CD4-positive, alpha-beta T cell treated with Interleukin-1 beta for 1 hour (primary cell): ENCODE measurements around the gene POLR3GL.

Source experiments
- DNase-seq, 2 donors: peaks; one replicate each; pipeline ENCODE4 v3.0.0-alpha.2; 2020 to 2022

The POLR3GL gene

DNA sequence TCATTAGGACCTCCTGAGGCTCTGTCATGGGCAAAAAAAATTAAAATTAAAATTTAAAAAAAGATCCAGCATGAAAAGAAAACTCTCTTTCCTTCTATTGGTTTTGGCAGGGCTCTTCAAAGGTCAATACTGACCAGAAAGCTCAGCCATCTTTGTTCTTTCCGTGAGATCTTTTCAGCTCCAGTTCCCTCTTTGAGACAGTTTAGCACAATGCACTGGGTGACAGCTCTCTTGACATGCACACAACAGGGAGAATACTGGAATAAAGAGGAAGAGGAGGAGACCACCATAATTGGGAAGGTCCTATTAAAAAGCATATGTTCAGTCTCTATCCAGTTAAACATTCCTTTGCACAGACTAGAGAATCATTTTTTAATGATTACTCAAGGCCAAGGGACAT, 13.0 kb upstream of the POLR3GL start:
- no peak for DNase-seq

DNA sequence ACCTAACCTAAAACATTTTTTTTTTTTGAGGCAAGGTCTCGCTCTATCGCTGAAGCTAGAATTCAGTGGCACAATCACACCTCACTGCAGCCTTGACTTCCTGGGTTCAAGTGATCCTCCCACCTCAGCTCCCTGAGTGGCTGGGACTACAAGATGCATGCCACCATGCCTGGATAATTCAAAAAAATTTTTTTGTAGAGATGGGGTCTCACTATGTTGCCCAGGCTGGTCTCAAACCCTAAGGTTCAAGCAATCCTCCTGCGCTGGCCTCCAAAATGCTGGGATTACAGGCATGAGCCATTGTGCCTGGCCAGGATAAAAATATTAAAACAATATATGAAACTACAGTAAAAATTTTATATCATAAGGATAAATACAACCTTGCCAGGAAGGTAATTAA, 11.6 kb upstream of the POLR3GL start:
- no peak for DNase-seq

DNA sequence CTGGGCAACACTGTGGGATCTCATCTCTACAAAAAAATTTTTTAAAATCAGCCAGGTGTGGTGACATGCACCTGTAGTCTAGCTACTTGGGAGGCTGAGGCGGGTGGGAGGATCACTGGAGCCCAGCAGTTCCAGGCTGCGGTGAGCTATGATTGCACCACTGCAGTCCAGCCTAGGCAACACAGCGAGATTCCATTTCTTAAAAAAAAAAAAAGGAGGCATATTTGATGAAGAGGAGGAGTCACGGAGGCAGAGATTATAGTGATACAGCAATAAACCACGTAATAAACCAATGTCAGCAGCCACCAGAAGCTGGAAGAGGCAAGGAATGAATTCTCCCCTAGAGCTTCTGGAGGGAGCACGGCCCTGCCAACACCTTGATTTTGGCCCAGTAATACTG, 10.6 kb upstream of the POLR3GL start:
- no peak for DNase-seq

DNA sequence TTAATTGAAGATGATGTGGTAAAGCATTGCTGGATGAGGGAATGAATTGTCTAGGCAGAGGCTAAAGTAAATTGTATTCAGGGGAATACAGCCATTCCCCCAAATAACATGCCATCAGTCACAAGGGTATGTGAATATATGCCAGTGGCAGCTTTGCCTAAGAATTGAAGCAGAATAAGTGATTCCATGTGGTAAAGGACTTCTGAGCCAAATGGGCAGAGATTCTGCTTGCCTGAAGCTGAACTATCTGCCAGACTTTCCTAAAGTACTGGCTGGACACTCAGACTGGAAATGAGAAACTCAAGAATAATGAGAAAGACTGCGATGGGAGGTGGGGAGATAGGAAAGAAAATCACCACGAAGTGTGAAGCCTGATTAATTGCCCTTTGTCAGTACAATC, 9.1 kb upstream of the POLR3GL start:
- DNase-seq: no peak

DNA sequence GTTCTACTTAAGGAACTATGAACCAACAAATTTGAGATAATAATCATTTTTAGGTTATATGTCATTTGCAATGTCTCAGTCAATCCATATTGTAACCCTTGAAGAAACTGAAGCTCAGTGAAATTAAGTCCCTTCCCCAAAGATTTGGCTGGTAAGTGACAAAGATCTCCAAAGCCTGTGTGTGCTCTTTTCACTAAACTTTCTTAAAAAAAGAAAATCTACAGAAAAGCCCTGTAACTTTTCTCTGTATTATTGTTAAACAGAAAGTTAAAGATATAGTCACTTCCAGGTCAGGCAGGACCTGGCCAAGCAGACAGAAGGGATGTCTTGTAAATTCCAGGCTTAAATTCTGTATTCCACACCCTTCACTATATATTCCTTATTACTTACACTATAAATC, 8.1 kb upstream of the POLR3GL start:
- no peak for DNase-seq

DNA sequence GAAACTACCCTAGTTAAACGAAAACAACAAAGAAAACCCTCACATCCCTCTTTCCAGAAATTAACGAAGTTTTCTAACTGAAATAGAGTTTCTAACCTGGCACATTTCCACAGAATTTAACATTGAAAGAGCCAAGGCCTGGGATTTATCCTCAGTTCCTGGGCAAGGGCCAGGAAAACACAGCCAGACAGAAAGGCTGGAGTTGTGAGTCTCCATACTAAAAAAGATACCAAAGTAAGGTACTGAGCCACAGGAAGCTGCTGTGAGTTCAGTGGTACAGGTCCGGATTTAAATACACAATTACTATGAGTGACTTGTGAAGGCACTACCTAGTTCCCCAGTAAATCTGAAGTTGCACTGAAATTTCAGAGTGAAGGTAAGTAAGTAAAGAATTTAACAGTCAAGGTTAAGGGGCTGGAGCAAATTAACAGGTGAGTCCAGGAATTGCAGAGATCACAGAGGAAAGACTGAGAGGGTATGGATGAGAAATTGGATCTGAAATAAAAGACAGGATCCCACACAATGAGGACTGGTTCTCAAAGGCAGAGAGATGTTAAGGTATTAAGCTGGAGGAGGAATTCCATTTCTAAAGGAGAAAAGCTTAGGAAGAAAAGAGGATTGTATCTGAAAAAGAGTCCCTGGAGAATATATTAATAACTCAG, 7.6 kb upstream of the POLR3GL start:
- peak in 1 of 2 donors; percentile 33 for DNase-seq

DNA sequence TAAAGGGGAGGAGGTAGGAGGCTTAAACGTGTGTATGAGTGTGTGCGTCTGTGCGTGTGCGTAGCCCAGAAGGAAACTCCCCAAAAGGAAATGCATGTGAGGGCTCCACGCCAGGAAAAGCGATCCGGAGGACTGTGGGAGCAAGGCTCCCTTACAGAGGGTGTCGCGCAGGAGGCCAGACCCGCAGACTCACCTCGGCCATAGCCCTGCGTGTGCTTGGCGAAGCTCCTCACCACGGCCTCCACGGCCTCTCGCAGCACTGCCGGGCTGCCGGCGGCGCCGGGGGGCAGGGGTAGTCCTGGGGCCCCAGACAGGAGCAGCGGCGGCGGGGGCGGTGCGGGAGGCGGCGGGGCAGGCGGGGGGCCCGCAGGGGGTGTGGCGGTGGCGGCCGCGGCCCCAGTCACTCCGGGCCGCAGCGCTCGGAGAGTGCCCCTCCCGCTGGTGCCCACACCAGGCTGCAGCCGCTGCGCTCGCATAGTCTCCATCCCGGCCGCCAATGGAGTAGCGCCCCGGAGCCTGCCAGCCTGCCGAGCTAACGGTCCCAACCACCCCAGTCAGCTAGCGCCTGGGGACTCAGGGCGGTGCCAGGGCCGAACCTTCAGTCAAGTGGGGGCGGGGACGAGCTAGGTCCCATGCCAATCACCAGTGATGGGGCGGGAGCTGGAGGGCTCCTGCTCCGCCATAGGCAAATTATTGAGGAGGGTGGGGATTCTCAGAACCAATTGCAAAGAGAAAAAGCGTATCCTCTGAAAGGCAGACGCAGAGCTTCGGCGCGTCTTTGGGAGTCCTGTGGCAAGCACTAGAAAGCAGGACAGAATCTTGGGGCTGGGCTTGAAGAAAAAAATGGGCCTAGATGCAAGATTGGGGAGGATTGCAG, 6.8 kb upstream of the POLR3GL start, which contains the start of gene LIX1L:
Gene LIX1L (minus strand): TSS at position 575 of the 877 bp plus-strand sequence. CDS start 90 bp downstream, at position 485.
- peak; percentile 94 for DNase-seq

DNA sequence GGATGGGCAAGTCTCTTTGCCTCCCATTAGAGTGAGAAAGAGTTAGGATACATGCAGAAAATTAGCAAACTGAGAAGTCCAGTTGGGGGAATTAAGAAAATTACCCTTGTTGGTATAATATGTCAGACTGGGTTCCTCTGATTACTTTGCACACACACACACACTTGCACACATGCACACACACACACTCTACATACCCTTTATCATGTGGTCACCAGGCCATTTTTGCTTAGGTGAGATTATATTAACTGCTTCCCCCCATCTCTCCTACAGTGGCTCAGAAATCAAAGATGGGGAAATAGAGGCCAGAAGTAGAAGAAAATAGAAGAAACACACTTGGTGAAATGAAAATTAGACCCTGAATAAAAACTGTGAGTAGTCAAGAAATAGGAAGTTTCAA, 5.8 kb upstream of the POLR3GL start:
- no peak for DNase-seq

DNA sequence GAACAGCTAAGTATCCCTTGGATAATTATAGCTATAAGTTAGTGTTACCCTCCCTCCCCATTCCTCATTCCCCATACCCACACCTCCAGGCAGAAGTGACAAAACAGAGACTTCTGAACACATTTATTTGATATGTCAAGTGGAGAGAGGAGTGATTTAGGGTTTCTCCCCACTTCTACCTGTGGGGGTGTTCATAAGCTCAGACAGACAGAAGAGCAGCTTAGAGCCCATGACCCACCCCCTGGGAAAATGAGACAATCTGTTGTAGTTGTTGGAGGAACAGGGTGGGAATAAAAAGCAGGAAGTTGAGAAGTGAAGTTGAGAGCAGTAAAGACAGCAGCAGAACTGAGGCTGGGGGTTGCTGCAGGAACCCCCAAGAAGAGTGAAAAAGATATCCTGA, 5.2 kb upstream of the POLR3GL start:
- DNase-seq: no peak

DNA sequence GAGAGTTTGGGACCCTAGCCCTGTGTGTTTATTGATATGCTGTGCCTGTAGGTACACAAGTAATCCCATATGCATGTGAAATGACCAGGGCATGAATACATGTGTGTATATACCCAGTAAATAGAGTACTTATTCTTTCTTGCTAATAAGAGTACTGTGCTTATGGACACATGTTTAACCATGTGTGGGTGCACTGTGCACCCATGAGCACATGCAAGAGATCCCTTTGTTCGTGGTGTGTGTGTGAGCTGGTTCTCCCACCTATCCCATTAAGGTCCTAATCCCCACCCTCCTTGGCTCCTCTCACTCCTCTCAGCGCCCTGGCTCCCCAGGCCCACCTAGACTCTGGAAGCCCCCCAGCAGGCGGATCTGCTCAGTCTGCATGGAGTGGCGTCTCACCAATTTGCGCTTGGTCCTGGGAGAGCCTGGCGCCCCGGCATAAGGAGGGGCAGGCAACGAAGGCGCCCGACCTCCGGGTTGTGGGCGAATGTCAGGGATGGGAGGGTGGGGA, 4.5 kb upstream of the POLR3GL start:
- DNase-seq: no peak

DNA sequence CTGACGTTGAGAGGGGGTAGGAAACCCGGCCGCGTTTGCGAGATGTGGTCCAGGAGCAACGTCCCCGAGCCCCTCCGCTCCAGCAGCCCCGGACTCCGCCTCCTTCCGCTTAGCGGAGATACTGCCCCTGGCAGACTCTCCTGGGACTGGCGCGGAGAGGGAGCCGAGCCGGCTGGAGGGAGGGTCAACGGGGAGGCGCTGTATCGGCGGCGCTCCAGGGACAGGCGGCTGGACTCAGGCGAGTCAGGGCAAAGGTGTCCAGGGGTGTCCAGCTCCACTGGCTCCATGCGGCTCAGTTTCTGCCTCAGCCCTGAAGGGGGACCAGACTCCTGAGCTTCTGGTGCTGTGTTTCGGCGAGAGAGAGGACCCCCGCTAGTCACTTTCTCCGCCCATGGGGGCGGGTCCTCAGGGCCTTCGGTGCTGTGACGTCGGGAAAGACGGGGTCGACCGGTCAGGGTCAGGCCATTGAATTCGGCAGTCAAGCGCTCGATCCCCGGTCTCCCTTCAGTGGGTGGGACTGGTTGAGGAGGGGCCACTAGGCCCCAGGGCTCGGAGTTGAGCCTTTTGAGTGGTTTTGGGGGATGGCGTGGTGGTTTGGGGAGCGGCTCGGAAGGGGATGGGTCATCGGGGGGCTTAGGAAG, 3.9 kb upstream of the POLR3GL start:
- DNase-seq: peak; percentile 51 to 58

DNA sequence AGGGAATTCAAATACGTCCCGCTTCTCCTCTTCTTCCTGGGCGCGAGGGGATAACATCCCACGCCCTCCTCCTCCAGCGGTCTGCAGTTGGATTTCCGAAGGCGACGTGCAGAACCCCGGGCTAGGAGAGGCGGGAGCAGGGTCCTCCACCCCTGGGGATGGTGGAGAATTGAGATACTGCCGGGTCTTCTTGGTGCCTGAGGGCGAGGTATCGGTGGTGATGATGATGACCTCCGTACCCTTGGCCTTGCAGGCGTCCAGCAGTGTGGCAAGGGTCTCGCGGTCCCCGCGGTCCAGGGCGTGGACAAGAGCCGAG, 3.4 kb upstream of the POLR3GL start:
- no peak for DNase-seq

DNA sequence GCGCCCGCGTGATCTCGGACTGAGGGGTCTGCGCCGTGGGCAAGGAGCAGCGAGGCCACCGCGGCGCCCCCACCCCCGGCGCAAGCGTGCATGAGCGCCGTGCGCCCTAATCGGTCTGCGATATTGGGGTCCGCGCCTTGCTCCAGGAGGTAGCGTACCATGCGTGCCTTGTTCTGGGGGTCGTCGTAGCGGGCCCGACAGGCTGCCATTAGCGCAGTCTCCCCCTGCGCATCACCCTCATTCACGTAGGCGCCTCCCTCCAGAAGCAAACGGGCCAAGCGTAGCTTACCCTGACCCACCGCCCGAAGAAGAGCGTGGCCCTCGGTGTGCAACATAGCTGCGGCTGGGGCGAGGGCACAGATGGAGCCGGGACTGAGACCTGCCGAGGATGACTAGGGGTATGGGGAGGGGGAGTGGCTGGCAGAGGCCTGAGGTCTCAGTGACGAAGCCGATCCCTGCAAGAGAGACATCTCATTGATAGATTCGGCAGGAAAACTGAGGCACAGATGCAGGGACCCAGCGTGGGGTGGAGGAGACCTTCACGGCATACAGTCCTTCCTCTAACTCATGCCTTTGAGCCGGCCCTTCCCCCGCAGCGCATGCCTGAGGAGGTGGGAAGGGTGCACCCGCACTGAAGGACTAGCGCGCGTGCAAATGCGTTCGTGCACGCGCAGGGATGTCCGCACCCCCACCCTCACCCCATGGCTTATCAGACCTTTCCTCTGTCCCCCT, 2.9 kb upstream of the POLR3GL start:
- DNase-seq: peak; percentile 31 to 44

DNA sequence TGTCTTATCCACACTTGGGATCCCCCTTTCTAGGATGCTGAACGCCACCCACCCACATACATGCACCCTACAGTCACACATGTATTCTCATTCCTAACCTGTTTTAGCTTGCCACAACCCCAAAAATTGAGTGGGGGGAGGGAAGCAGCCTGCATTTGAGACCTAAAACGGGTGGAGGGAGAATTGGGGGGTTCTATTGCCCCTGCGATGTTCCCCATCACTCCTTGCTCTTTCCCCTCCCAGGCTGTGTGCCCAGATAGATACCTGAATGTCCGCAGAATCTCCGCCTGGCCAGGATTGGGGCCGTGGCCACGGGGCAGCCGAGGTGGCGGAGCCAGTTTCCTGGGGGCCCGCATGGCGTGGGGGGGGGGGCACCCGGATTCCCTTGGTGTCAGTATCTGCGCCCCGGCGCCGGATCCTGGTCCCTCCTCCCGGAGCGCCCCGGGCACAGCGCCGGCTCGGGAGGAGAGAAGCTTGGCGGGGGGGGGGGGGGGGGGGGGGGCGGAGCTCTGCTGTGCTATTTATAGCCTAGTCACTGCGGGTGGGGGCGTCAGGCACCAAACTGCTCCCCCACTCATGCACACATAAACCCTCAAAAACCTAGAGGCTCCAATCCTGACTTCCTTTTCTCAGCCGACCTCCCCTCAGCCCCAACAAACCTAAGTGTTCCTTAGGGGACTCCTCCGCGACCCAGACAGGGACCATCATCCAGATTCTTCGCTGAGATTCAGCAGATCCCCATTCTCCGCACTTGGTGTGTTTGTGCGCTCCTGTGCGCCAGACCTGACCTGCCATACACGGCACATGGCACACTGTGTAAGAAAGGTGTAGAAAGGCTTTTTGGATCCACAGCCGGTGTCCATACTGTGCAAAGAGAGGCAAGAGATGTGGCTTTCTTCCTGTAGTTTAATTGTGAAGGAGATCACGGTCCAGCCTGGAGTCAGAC, 2.1 kb upstream of the POLR3GL start:
- DNase-seq: peak in 1 of 2 donors; percentile 51

DNA sequence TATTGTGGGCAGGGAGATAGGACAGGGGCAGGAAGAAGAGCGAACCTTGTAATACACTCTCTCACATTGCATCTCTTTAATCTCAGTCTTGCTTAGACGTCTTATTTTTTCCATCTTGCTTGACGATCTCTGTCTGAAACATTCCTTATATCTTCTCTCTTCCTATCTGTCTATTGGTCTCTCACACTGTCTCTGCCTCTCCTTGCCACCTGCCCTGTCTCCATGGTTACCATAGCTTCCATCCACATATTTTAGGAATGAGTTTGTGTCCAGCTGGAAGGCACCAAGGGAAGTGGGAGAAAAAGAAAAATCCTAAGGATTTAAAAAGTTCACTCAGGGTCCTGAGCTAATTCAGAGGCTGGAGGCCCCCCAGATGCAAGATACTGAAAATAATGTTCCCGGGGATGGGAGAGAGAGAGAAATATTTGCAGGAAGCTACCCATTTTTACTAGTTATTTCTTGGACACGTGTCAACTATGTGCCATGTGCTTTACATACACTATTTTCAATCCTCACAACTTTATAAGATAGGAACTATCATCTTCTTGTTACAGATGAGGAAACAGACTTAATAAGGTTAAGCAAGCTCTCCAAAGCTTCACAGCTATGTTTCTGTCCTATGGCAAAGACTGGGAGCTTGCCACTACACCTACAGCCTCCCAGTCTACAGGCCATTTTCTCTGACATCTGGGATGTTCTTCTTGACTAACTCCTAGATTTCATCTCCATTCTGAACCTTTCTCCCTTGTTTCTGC, 1.0 kb upstream of the POLR3GL start:
- DNase-seq: no peak

DNA sequence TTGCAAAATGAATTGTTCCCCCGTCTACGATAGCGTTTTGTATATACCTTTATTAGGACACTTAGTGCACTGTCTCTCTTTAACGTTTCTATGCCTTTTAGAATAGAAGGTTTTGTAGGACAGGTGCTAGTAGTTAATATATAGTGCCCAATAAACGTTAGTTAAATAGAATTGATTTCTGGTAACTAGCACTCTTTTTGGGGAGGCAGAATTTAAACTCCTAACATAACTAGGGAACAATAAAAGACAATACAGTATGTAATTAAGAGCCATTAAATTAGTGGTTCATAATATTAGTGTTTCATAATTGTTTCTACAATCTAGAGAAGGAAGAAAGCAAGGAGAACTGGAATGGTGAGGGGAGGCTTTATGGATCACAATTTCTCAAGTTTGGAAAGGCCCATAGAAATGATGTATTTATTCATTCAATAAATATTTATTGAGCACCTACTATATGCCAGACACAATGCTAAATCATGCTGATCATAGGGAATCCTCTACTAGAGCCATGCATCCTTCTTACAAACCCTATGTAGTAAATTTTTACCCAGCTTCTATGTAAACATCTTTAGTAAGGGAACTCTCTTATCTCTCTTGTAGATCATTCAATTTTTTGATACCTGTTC, 742 bp downstream of the POLR3GL start:
- DNase-seq: no peak

DNA sequence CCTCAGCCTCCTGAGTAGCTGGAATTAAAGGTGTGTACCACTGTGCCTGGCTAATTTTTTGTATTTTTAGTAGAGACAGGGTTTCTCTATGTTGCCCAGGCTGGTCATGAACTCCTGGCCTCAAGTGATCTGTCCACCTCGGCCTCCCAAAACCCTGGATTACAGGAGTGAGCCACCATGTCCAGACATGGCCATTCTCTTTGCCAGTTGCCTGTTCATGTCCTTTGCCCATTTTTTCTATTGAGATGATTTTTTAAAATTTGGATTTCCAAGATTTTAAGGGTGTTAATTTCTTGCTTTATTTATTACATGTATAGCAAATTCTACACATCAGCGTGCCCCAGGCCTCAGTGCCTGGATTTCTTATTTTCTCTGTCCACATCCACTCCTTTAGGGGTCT, 2.8 kb downstream of the POLR3GL start:
- no peak for DNase-seq

DNA sequence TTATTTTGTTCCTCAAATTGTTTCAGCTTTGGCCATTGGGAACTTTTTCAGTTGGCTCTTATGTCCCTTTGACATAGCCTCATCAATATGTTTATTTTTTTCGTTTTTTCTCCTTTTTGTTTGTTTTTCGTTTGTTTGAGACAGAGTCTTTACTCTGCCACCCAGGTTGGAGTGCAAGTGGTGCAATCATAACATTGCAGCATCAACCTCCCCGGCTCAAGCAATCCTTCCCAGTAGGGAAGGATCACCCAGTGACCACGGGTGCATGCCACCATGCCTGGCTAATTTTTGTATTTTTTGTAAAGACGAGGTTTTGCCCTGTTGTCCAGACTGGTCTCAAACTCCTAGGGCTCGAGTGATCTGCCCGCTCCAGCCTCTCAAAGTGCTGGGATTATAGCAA, 8.1 kb downstream of the POLR3GL start:
- no peak for DNase-seq

DNA sequence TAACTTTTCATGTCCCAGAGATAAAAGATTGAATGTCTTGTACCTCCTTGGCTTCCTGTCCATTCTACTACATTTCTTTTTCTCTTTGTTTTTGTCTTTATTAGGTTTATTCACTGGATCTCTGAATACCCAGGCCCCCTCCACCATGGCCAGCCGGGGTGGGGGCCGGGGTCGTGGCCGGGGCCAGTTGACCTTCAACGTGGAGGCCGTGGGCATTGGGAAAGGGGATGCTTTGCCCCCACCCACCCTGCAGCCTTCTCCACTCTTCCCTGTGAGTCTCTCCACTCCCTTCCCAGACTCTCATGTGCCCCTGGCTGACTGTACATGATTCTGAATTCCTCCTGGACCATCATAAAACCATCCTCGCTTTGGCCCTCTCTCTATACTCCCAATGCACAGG, 10.2 kb downstream of the POLR3GL start:
- no peak for DNase-seq

DNA sequence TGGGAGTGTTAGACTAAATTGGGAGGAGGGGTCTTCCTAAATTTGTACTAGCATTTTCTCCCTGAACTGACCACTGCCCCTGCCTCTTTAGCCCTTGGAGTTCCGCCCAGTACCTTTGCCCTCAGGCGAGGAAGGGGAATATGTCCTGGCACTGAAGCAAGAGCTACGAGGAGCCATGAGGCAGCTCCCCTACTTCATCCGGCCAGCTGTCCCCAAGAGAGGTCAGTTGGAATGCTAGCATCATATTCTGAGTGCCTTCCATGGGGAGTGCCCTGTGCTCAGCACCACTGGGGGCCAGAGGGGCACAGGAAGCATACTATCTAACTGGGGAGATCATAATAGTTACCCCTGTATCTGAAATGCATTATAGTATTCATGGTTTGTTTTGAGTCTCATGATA, 10.7 kb downstream of the POLR3GL start:
- no peak for DNase-seq

DNA sequence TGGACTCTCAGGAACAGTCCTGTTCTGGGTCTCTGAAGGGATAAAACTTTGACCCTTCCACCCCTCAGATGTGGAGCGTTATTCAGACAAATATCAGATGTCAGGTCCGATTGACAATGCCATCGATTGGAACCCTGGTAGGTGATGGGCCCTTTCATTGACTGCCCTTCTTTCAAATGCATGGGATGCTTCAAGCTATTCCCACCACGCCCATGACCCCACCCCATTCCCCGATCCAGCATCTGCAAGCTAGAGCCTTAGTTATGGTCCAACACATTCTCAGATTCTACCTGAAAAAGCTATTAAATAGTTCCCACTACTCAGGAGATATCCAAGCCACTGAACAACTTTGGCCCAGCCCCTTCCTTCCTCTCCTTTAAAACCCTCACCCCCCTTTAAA, 12.5 kb downstream of the POLR3GL start:
- DNase-seq: no peak
